Thoracic aorta (tissue), 2 donors: ENCODE results near the gene PRKD1. TPM values are rescaled to one million over a fixed set of nuclear protein-coding genes. Genes with fewer than 3 reads are reported as not detected.

Experiments
- ATAC-seq: fragments of 150-250 bp; one replicate; pipeline ENCODE4 v1.8.0; 2017; ENCODE audit warnings: low read depth; ENCODE audit not compliant: insufficient number of reproducible peaks, low FRiP score
- DNase-seq: peaks from one replicate; pipeline ENCODE4 v3.0.0-alpha.2; 2020; ENCODE audit warnings: low spot score
- H3K27ac ChIP-seq, 2 donors: fragments of 200-600 bp; sonication (generic); 1 replicate in 1 of 2; 2 replicates in 1 of 2; pipeline ENCODE4 v1.5.1; 2016; ENCODE audit warnings: mild to moderate bottlenecking in 2 of 2, moderate library complexity in 2 of 2
- H3K27me3 ChIP-seq: fragments of 200-600 bp; sonication (generic); replicated peaks from 2 replicates; pipeline ENCODE4 v1.6.0; 2016; ENCODE audit warnings: mild to moderate bottlenecking; ENCODE audit not compliant: insufficient read depth
- H3K36me3 ChIP-seq: fragments of 200-600 bp; sonication (generic); one replicate; pipeline ENCODE4 v1.5.1; 2016
- H3K4me1 ChIP-seq, 2 donors: fragments of 200-600 bp; sonication (generic); 1 replicate in 1 of 2; 2 replicates in 1 of 2; pipeline versions ENCODE4 v1.5.1 to v1.6.0; 2016; ENCODE audit warnings: low read depth in 2 of 2, mild to moderate bottlenecking in 1 of 2; ENCODE audit not compliant: control insufficient read depth in 1 of 2
- H3K4me3 ChIP-seq: fragments of 200-600 bp; sonication (generic); 2 replicates; pipeline ENCODE4 v1.5.1; 2016; ENCODE audit warnings: mild to moderate bottlenecking
- H3K9me3 ChIP-seq: fragments of 200-600 bp; sonication (generic); 2 replicates; pipeline ENCODE4 v1.5.1; 2016
- CTCF ChIP-seq: fragments of 200-600 bp; sonication (generic); IDR thresholded peaks from one replicate; pipeline ENCODE4 v1.5.1; 2019; ENCODE audit warnings: antibody characterized with exemption
- total RNA-seq, 2 donors: library from RNA; depleted of rRNA; stranded (reverse); fragments of >200 nt; gene quantifications; one replicate each; pipeline versions ENCODE4 v1.1.0 to v1.2.3, GENCODE V29; 2016

PRKD1 gene
- total RNA-seq, 2 donors from 2014 or later, result 34.0 to 38.4 TPM

- H3K27me3 ChIP-seq, result no peaks in the 10 kb centered on the region
- ATAC-seq, result no peak
- H3K4me1 ChIP-seq, result peaks cover 0 to 16% of the 10 kb centered on the region in 2 donors
- no peaks in the 10 kb centered on the region for H3K36me3 ChIP-seq
- no peak for TF ChIP-seq CTCF
- no peak for DNase-seq
- H3K9me3 ChIP-seq, result no peaks in the 10 kb centered on the region
- no peak overlapping the region for H3K27ac ChIP-seq
- no peak overlapping the region for H3K4me3 ChIP-seq
Observed at GRCh38 chr14:29674566-29675285, 252.9 kb downstream of the PRKD1 start.

- no peak overlapping the region for H3K27ac ChIP-seq
- no peaks in the 10 kb centered on the region for H3K27me3 ChIP-seq
- H3K4me3 ChIP-seq, result no peak overlapping the region
- DNase-seq (no peak), ATAC-seq (no peak)
- H3K9me3 ChIP-seq, result no peaks in the 10 kb centered on the region
- H3K36me3 ChIP-seq, result no peaks in the 10 kb centered on the region
- peaks cover 9 to 19% of the 10 kb centered on the region in 2 donors for H3K4me1 ChIP-seq
- no peak for TF ChIP-seq CTCF
Observed at GRCh38 chr14:29672831-29673230, 254.8 kb downstream of the PRKD1 start.

- Histone ChIP-seq H3K27me3 (no peaks in the 10 kb centered on the region), H3K4me1 (peaks cover 9 to 19% of the 10 kb centered on the region in 2 donors)
- ATAC-seq, result peak; percentile 66
Observed at GRCh38 chr14:29671034-29671433, 256.6 kb downstream of the PRKD1 start.

GRCh38 chr14:29668201-29668600 lies 259.4 kb downstream of the PRKD1 start:
- no peak for TF ChIP-seq CTCF
- Histone ChIP-seq H3K27ac (no peak overlapping the region), H3K4me1 (peaks cover 14 to 23% of the 10 kb centered on the region in 2 donors), H3K27me3 (no peaks in the 10 kb centered on the region), H3K36me3 (no peaks in the 10 kb centered on the region), H3K9me3 (no peaks in the 10 kb centered on the region), H3K4me3 (no peak overlapping the region)
- ATAC-seq, result no peak
- DNase-seq, result no peak

More at GRCh38 chr14:29671034-29671433, 256.6 kb downstream of the PRKD1 start:
- no peaks in the 10 kb centered on the region for H3K9me3 ChIP-seq
- TF ChIP-seq CTCF, result no peak
- H3K27ac ChIP-seq, result peak overlapping the region; percentile 70 to 73
- no peak overlapping the region for H3K4me3 ChIP-seq
- DNase-seq, result no peak
- no peaks in the 10 kb centered on the region for H3K36me3 ChIP-seq

- no peak overlapping the region for H3K27ac ChIP-seq
- ATAC-seq (no peak), DNase-seq (no peak)
Observed at GRCh38 chr14:29664515-29664914, 263.1 kb downstream of the PRKD1 start.

More at GRCh38 chr14:29664515-29664914, 263.1 kb downstream of the PRKD1 start:
- no peak overlapping the region for H3K4me3 ChIP-seq
- H3K9me3 ChIP-seq, result no peaks in the 10 kb centered on the region
- H3K4me1 ChIP-seq, result peaks cover 6 to 13% of the 10 kb centered on the region in 2 donors
- no peaks in the 10 kb centered on the region for H3K36me3 ChIP-seq
- H3K27me3 ChIP-seq, result no peaks in the 10 kb centered on the region
- no peak for TF ChIP-seq CTCF
